Pancreas (tissue), 10 donors: ENCODE data around the gene FAM169A. TPM values are rescaled to one million over a fixed set of nuclear protein-coding genes. Genes with fewer than 3 reads are reported as not detected.

Experiments used
- ATAC-seq, 4 donors: fragments of 200-7000 bp; cut with Tn5 transposase; one replicate each; pipeline versions ENCODE4 v1.8.0 to v1.9.1; 2020; ENCODE audit warnings: mild to moderate bottlenecking in 4 of 4, moderate library complexity in 4 of 4
- DNase-seq, 6 donors: peaks; one replicate each; pipeline ENCODE4 v3.0.0-alpha.2; 2020
- FAIRE-seq: peaks from 2 replicates; lab custom pipeline; 2012; peaks lifted over from hg19 to GRCh38; lab: Jason Lieb, UNC
- H3K27ac ChIP-seq, 4 donors: fragments of 200-600 bp; sonication (generic); 1 replicate in 3 of 4; 2 replicates in 1 of 4; pipeline versions ENCODE4 v1.5.0 to v1.8.0; 2020
- H3K27me3 ChIP-seq, 4 donors: fragments of 200-600 bp; one replicate each; pipeline ENCODE4 v1.8.0; 2021
- H3K36me3 ChIP-seq, 3 donors: fragments of 200-600 bp; sonication (generic) in 1 of 3; one replicate each; pipeline versions ENCODE4 v1.5.0 to v1.8.0; 2020 to 2021
- H3K4me1 ChIP-seq, 3 donors: fragments of 200-600 bp; one replicate each; pipeline ENCODE4 v1.8.0; 2021
- H3K4me3 ChIP-seq, 4 donors: fragments of 200-600 bp; sonication (generic) in 2 of 4; one replicate each; pipeline versions ENCODE4 v1.5.0 to v1.8.0; 2020 to 2021
- H3K9me3 ChIP-seq, 4 donors: fragments of 200-600 bp; one replicate each; pipeline ENCODE4 v1.8.0; 2021
- CTCF ChIP-seq, 4 donors: fragments of 200-600 bp; sonication (generic) in 3 of 4; IDR thresholded peaks; one replicate each; pipeline versions ENCODE4 v1.5.0 to v1.8.0; 2021; ENCODE audit warnings: antibody characterized with exemption in 4 of 4
- WGBS, 2 donors: extraction: QIAGEN DNeasy Blood & Tissue Kit; methylation state at CpG; one replicate each; pipeline ENCODE4 v1.1.7; 2013; 5-methylcytosine and 5-hydroxymethylcytosine counted together
- intact Hi-C, 3 donors: fragments of 100-400 bp; cut with DNase I; formaldehyde crosslinking; loops; one replicate each; pipeline versions ENCODE4 v1.11.1 to v1.14.2; 2022
- polyA plus RNA-seq, 2 donors: library from polyadenylated mRNA; stranded (reverse); fragments of 200-250 nt; gene quantifications; one replicate each; pipeline ENCODE4 v1.2.3, GENCODE V29; 2013
- total RNA-seq, 6 donors: library from RNA; stranded (reverse); fragmentation: NEBNext Ultra II Directional in 4 of 6; extraction: Animal tissue kit (Norgen Biotek cat#: 25700) in 4 of 6; gene quantifications; one replicate each; pipeline versions ENCODE4 v1.2.1 to v1.2.4, GENCODE V29; 2021 to 2023
- donor health status: healthy with polysubstance abuse.
- donor health status: DM: no; HTN: no; CAD: no; lungs with moderate emphysema.
- donor health status: DM: no; HTN: no; CAD: no.
- donor health status: control.
- donor health status: control.
- donor health status: Bipolar disorder and iron deficiency.
- donor health status: DM: yes; HTN: yes; CAD: no.
- donor health status: DM: no; HTN: no; CAD: no.
- donor health status: DM: no; HTN: no; CAD: no.
- donor health status: DM: yes; HTN: yes; CAD: no.

Gene FAM169A
- total and polyA plus RNA-seq, 8 donors = 0.28 to 2.4 (median 1.6) TPM

GRCh38 chr5:74848553-74849025, 17.6 kb downstream of the FAM169A start:
- Histone ChIP-seq H3K36me3 (no peaks in the 10 kb centered on the region), H3K27me3 (no peaks in the 10 kb centered on the region), H3K27ac (no peak overlapping the region), H3K4me1 (no peaks in the 10 kb centered on the region), H3K9me3 (no peaks in the 10 kb centered on the region), H3K4me3 (no peak overlapping the region)
- no peak for TF ChIP-seq CTCF (IDR thresholded peaks at IDR 0.05)
- no peak for DNase-seq
- FAIRE-seq = no peak
- no peak for ATAC-seq
- 92 to 94% methylated on average over 3 of the region's 3 CpGs for WGBS, 2 donors
- intact Hi-C loops = no loop called here

- no peak overlapping the region for H3K4me3 ChIP-seq
- no peak for DNase-seq
- no peaks in the 10 kb centered on the region for H3K36me3 ChIP-seq
- no peaks in the 10 kb centered on the region for H3K9me3 ChIP-seq
- no peak for FAIRE-seq
- WGBS, 2 donors = 87 to 93% methylated on average over 6 of the region's 6 CpGs
- TF ChIP-seq CTCF (IDR thresholded peaks at IDR 0.05) = no peak
- ATAC-seq = no peak
- H3K27ac ChIP-seq = no peak overlapping the region
- H3K27me3 ChIP-seq = no peaks in the 10 kb centered on the region
- intact Hi-C loops = no loop called here
- H3K4me1 ChIP-seq = no peaks in the 10 kb centered on the region
Observed at GRCh38 chr5:74839229-74839628, 27.0 kb downstream of the FAM169A start.

- intact Hi-C loops = no loop called here
- Histone ChIP-seq H3K9me3 (no peaks in the 10 kb centered on the region), H3K27ac (no peak overlapping the region), H3K27me3 (no peaks in the 10 kb centered on the region), H3K4me3 (no peak overlapping the region), H3K36me3 (no peaks in the 10 kb centered on the region), H3K4me1 (no peaks in the 10 kb centered on the region)
- no peak for DNase-seq
- no peak for ATAC-seq
- no peak for TF ChIP-seq CTCF (IDR thresholded peaks at IDR 0.05)
- FAIRE-seq = no peak
- WGBS, 2 donors = 64 to 75% methylated on average over 2 of the region's 2 CpGs
Observed at GRCh38 chr5:74838262-74838661, 27.9 kb downstream of the FAM169A start.

- ATAC-seq (no peak), FAIRE-seq (no peak)
Observed at GRCh38 chr5:74837115-74837514, 29.1 kb downstream of the FAM169A start.

More at GRCh38 chr5:74837115-74837514, 29.1 kb downstream of the FAM169A start:
- H3K27ac ChIP-seq = no peak overlapping the region
- no peaks in the 10 kb centered on the region for H3K4me1 ChIP-seq
- WGBS, 2 donors = 49 to 56% methylated on average over 1 of the region's 1 CpG
- intact Hi-C loops = no loop called here
- H3K4me3 ChIP-seq = no peak overlapping the region
- TF ChIP-seq CTCF (IDR thresholded peaks at IDR 0.05) = no peak
- no peaks in the 10 kb centered on the region for H3K9me3 ChIP-seq
- DNase-seq = no peak
- no peaks in the 10 kb centered on the region for H3K36me3 ChIP-seq
- H3K27me3 ChIP-seq = no peaks in the 10 kb centered on the region
